ENCODE measurements around the gene CEMIP. TPM values are rescaled to one million over a fixed set of nuclear protein-coding genes. Genes with fewer than 3 reads are reported as not detected.

The CEMIP gene
- total and polyA plus RNA-seq, 2 experiments from 2014 or later: 2.3 to 4.4 TPM

DNA sequence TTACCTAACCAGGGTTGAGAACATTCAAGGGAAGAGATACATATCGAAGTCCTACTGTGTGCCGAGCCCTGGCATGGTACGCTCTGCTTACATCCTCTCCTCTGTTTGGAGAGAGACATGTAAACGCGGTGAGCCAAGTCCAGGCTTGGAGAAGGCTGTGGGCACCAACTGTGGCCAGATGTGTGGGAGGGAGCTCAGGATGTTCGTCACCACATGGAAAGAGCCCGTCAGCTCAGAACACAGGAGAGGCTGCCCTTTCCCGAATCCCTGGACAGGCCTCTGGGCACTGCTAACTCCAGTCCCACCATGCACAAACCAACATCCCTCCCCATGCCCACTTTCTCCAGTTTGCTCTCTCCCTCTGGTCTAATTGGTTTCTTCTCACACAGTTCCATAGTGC, 167.4 kb downstream of the CEMIP start:
- no peaks in the 10 kb centered on the region for H3K27me3 ChIP-seq
- no peak overlapping the region for H2AFZ ChIP-seq
- H3K4me1 ChIP-seq (ENCODE audit: insufficient read depth): no peaks in the 10 kb centered on the region
- H3K9me3 ChIP-seq (ENCODE audit: low read depth): no peaks in the 10 kb centered on the region
- no peaks in the 10 kb centered on the region for H3K36me3 ChIP-seq (replicated peaks; ENCODE audit: insufficient read depth, low read depth)
- no peaks in the 10 kb centered on the region for H3K9me2 ChIP-seq (replicated peaks; ENCODE audit: insufficient read depth)
- TF ChIP-seq EZH2phosphoT487 (IDR thresholded peaks at IDR 0.05; ENCODE audit: low read depth, severe bottlenecking, unreplicated experiment) (no peak), CTCF (IDR thresholded peaks at IDR 0.05; ENCODE audit: poor library complexity) (no peak), EZH2 (IDR thresholded peaks at IDR 0.05; ENCODE audit: borderline replicate concordance) (no peak)
- 98% methylated on average over 8 of the region's 8 CpGs for WGBS (ENCODE audit: low lambda C conversion rate, missing lambda C conversion rate)
- no peaks in the 10 kb centered on the region for H3K79me2 ChIP-seq
- no peak for DNase-seq (ENCODE audit: low spot score)
- no peak overlapping the region for H3K4me3 ChIP-seq
- no peak overlapping the region for H3K4me2 ChIP-seq
- no peak overlapping the region for H3K27ac ChIP-seq
- H4K20me1 ChIP-seq (ENCODE audit: insufficient read depth, poor library complexity, severe bottlenecking): no peaks in the 10 kb centered on the region

GRCh38 chr15:80948651-80949292, 169.6 kb downstream of the CEMIP start:
- Histone ChIP-seq H3K4me3 (no peak overlapping the region), H2AFZ (no peak overlapping the region), H3K27ac (no peak overlapping the region), H3K36me3 (replicated peaks; ENCODE audit: insufficient read depth, low read depth) (no peaks in the 10 kb centered on the region), H3K79me2 (no peaks in the 10 kb centered on the region), H3K9me3 (ENCODE audit: low read depth) (no peaks in the 10 kb centered on the region), H3K27me3 (no peaks in the 10 kb centered on the region), H4K20me1 (ENCODE audit: insufficient read depth, poor library complexity, severe bottlenecking) (no peaks in the 10 kb centered on the region), H3K4me2 (no peak overlapping the region), H3K4me1 (ENCODE audit: insufficient read depth) (no peaks in the 10 kb centered on the region), H3K9me2 (replicated peaks; ENCODE audit: insufficient read depth) (no peaks in the 10 kb centered on the region)
- DNase-seq (ENCODE audit: low spot score): no peak
- TF ChIP-seq CTCF (IDR thresholded peaks at IDR 0.05; ENCODE audit: poor library complexity) (no peak), EZH2 (IDR thresholded peaks at IDR 0.05; ENCODE audit: borderline replicate concordance) (no peak), EZH2phosphoT487 (IDR thresholded peaks at IDR 0.05; ENCODE audit: low read depth, severe bottlenecking, unreplicated experiment) (no peak)
- WGBS (ENCODE audit: low lambda C conversion rate, missing lambda C conversion rate): 95% methylated on average over 13 of the region's 13 CpGs

DNA sequence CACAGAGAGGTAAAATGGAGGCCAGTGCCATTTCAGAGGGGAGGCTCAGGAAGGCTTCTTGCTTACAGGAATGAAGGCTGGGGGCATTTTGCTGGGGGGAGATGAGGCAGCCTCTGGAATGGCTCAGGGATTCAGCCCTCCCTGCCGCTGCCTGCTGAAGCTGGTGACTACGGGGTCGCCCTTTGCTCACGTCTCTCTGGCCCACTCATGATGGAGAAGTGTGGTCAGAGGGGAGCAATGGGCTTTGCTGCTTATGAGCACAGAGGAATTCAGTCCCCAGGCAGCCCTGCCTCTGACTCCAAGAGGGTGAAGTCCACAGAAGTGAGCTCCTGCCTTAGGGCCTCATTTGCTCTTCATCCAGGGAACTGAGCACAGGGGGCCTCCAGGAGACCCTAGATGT, 170.6 kb downstream of the CEMIP start:
- Histone ChIP-seq H3K9me2 (replicated peaks; ENCODE audit: insufficient read depth) (no peaks in the 10 kb centered on the region), H3K9me3 (ENCODE audit: low read depth) (no peaks in the 10 kb centered on the region), H3K27me3 (no peaks in the 10 kb centered on the region), H3K4me2 (no peak overlapping the region), H3K4me3 (no peak overlapping the region), H3K36me3 (replicated peaks; ENCODE audit: insufficient read depth, low read depth) (no peaks in the 10 kb centered on the region), H3K79me2 (no peaks in the 10 kb centered on the region), H3K4me1 (ENCODE audit: insufficient read depth) (no peaks in the 10 kb centered on the region), H2AFZ (no peak overlapping the region), H3K27ac (no peak overlapping the region), H4K20me1 (ENCODE audit: insufficient read depth, poor library complexity, severe bottlenecking) (no peaks in the 10 kb centered on the region)
- WGBS (ENCODE audit: low lambda C conversion rate, missing lambda C conversion rate): 97% methylated on average over 4 of the region's 4 CpGs
- TF ChIP-seq CTCF (IDR thresholded peaks at IDR 0.05; ENCODE audit: poor library complexity): no peak
- no peak for TF ChIP-seq EZH2phosphoT487 (IDR thresholded peaks at IDR 0.05; ENCODE audit: low read depth, severe bottlenecking, unreplicated experiment)
- no peak for TF ChIP-seq EZH2 (IDR thresholded peaks at IDR 0.05; ENCODE audit: borderline replicate concordance)
- DNase-seq (ENCODE audit: low spot score): no peak
